CD4-positive, alpha-beta T cell treated with Interleukin-4 for 1 hour (primary cell): ENCODE data around the gene TBC1D8.
"Not testable (repeated sequence)": the region's sequence is repeated elsewhere in the genome, so short reads cannot be mapped to it uniquely, and the experiment has no call there.

Source experiments
- DNase-seq, 2 donors: peaks; one replicate each; pipeline ENCODE4 v3.0.0-alpha.2; 2020 to 2022

Gene TBC1D8

GRCh38 chr2:101064125-101064502, 87.1 kb downstream of the TBC1D8 start:
- DNase-seq, result no peak

- DNase-seq, result no peak
Observed at GRCh38 chr2:101063352-101064124, 87.6 kb downstream of the TBC1D8 start.

GRCh38 chr2:101058386-101058785, 92.8 kb downstream of the TBC1D8 start:
- no peak for DNase-seq

- DNase-seq, result no peak
Observed at GRCh38 chr2:101057051-101057933, 93.9 kb downstream of the TBC1D8 start.

GRCh38 chr2:101053117-101053516, 98.1 kb downstream of the TBC1D8 start:
- no peak for DNase-seq

GRCh38 chr2:101052147-101052546, 99.0 kb downstream of the TBC1D8 start:
- DNase-seq, result no peak

GRCh38 chr2:101050886-101051285, 100.3 kb downstream of the TBC1D8 start:
- DNase-seq, result not testable (repeated sequence)

- no peak for DNase-seq
Observed at GRCh38 chr2:101048756-101049155, 102.4 kb downstream of the TBC1D8 start.

GRCh38 chr2:101047774-101048173, 103.4 kb downstream of the TBC1D8 start:
- DNase-seq, result no peak

- DNase-seq, result no peak
Observed at GRCh38 chr2:101047075-101047766, 104.0 kb downstream of the TBC1D8 start.

GRCh38 chr2:101045330-101045729, 105.9 kb downstream of the TBC1D8 start:
- no peak for DNase-seq

- DNase-seq, result no peak
Observed at GRCh38 chr2:101041413-101041812, 109.8 kb downstream of the TBC1D8 start.

GRCh38 chr2:101040761-101041160, 110.4 kb downstream of the TBC1D8 start:
- DNase-seq, result no peak

- no peak for DNase-seq
Observed at GRCh38 chr2:101040072-101040471, 111.1 kb downstream of the TBC1D8 start.

- no peak for DNase-seq
Observed at GRCh38 chr2:101038455-101039255, 112.5 kb downstream of the TBC1D8 start.

GRCh38 chr2:101037161-101037755, 113.9 kb downstream of the TBC1D8 start:
- no peak for DNase-seq

GRCh38 chr2:101036562-101036961, 114.6 kb downstream of the TBC1D8 start:
- no peak for DNase-seq

- DNase-seq, result no peak
Observed at GRCh38 chr2:101032084-101032776, 119.0 kb downstream of the TBC1D8 start.

- peak in 1 of 2 donors; percentile 16 for DNase-seq
Observed at GRCh38 chr2:101030866-101031554, 120.2 kb downstream of the TBC1D8 start.

GRCh38 chr2:101027852-101028251, 123.3 kb downstream of the TBC1D8 start:
- DNase-seq, result no peak
